ENCODE data around the gene ANKH. TPM values are rescaled to one million over a fixed set of nuclear protein-coding genes. Genes with fewer than 3 reads are reported as not detected.

The ANKH gene
- total and polyA plus RNA-seq, 2 donors (not counting 1 experiment from before 2014, with no cell fraction given), result 13.7 to 71.1 TPM

DNA sequence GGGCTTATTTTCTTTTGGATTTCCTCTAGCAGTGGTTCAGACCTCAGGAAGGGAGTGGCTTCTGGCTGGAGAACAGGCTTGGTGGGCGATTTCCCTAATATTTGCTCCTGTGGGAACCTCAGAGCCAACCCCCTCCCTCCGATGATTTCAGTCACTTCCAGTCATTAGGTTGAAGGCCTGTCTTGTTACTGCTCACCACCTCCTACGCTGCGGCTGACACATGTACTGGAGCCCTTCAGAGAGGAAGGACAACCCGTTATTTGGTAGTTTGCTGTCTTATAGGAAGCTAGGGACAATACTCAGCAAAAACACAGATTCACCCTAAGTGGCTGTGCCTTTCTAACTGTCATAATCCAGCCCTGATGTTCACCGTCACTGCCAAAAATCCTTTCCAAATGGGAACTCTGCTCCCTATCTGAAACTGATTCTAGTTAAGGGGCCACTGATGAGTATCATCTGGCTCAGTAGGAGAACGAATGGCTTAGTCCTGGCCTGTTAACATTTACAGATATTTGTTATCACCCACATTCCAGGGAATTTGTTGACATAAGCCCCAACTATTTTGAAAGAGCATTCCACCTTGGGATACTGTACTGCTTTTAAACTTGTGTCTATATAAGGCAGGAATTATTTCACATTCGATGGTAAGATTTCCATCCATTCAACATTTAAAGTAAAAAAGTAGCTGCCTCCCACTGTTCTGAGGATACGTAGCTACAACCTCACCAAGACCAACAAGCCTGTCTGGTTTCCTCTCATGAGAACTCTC, 29.3 kb upstream of the ANKH start:
- WGBS (ENCODE audit: insufficient coverage), result 93% methylated on average over 6 of the region's 9 CpGs
- Mint-ChIP-seq H3K27me3 (peaks cover 21% of the 10 kb centered on the region), H3K4me1 (no peaks in the 10 kb centered on the region), H3K4me3 (no peak overlapping the region), H3K9me3 (ENCODE audit: insufficient read depth) (no peaks in the 10 kb centered on the region), H3K27ac (no peak overlapping the region)
- Histone ChIP-seq H3K9me3 (ENCODE audit: control extremely low read depth in 1 of 3, control insufficient read depth in 2 of 3, insufficient read depth in 1 of 3, low read length in 2 of 3) (no peaks in the 10 kb centered on the region), H3K27ac (ENCODE audit: low read length in 2 of 2) (no peak overlapping the region), H3K4me1 (ENCODE audit: control insufficient read depth in 2 of 2, insufficient read depth in 2 of 2, low read length in 2 of 2) (no peaks in the 10 kb centered on the region), H3K9ac (ENCODE audit: low read length) (no peak overlapping the region), H3K27me3 (replicated peaks in 1 of 4; ENCODE audit: control extremely low read depth in 1 of 4, control insufficient read depth in 3 of 4, insufficient read depth in 4 of 4, low read length in 3 of 4) (peaks cover 0 to 3% (median 0%) of the 10 kb centered on the region in 4 experiments), H3K79me2 (ENCODE audit: control insufficient read depth, insufficient read depth, low read length) (no peaks in the 10 kb centered on the region), H3K4me2 (replicated peaks; ENCODE audit: low read depth, low read length, poor library complexity, severe bottlenecking) (no peak overlapping the region), H4K20me1 (ENCODE audit: control insufficient read depth, insufficient read depth, low read length, poor library complexity, severe bottlenecking) (no peaks in the 10 kb centered on the region), H2AFZ (ENCODE audit: insufficient read depth, low read depth, low read length, poor library complexity, severe bottlenecking) (no peak overlapping the region), H3K4me3 (ENCODE audit: control extremely low read depth in 1 of 5, extremely low read depth in 1 of 5, insufficient read depth in 1 of 5, low read depth in 2 of 5, low read length in 4 of 5) (no peak overlapping the region), H3K36me3 (replicated peaks in 1 of 2; ENCODE audit: control extremely low read depth in 1 of 2, control insufficient read depth in 1 of 2, extremely low read depth in 1 of 2, insufficient read depth in 2 of 2, low read length in 1 of 2) (no peaks in the 10 kb centered on the region)
- intact Hi-C loops (cut with micrococcal nuclease), result no loop called here
- ChIA-PET CTCF (no interaction called here), POLR2A (no interaction called here)
- ATAC-seq (ENCODE audit: low read depth) (no peak), DNase-seq (no peak)
- TF ChIP-seq, protein P1, sequence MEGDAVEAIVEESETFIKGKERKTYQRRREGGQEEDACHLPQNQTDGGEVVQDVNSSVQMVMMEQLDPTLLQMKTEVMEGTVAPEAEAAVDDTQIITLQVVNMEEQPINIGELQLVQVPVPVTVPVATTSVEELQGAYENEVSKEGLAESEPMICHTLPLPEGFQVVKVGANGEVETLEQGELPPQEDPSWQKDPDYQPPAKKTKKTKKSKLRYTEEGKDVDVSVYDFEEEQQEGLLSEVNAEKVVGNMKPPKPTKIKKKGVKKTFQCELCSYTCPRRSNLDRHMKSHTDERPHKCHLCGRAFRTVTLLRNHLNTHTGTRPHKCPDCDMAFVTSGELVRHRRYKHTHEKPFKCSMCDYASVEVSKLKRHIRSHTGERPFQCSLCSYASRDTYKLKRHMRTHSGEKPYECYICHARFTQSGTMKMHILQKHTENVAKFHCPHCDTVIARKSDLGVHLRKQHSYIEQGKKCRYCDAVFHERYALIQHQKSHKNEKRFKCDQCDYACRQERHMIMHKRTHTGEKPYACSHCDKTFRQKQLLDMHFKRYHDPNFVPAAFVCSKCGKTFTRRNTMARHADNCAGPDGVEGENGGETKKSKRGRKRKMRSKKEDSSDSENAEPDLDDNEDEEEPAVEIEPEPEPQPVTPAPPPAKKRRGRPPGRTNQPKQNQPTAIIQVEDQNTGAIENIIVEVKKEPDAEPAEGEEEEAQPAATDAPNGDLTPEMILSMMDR (IDR thresholded peaks at IDR 0.05), result no peak
- TF ChIP-seq EZH2 (IDR thresholded peaks at IDR 0.05; ENCODE audit: borderline replicate concordance, insufficient read depth, low read depth, low read length, poor library complexity, severe bottlenecking), result no peak

DNA sequence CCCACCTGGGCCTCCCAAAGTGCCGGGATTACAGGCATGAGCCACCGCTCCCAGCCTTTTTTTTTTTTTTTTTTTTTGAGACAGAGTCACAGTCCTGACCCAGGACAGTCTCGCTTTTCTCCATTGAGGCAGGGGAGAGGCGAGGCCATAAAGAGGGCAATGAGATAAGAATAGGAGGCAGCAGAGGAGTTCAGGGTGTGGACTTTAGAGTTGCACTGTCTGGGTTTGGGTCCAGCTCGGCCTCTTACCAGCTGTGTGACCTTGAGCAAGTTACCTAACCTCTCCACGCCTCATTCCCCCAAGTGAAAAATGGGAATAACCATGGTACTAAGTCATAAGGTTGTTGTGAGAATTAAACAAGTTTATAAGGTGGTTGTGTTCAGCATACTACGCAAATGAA, 24.6 kb upstream of the ANKH start:
- Histone ChIP-seq H3K27me3 (replicated peaks in 1 of 4; ENCODE audit: control extremely low read depth in 1 of 4, control insufficient read depth in 3 of 4, insufficient read depth in 4 of 4, low read length in 3 of 4) (no peaks in the 10 kb centered on the region), H3K9me3 (ENCODE audit: control extremely low read depth in 1 of 3, control insufficient read depth in 2 of 3, insufficient read depth in 1 of 3, low read length in 2 of 3) (no peaks in the 10 kb centered on the region), H3K79me2 (ENCODE audit: control insufficient read depth, insufficient read depth, low read length) (no peaks in the 10 kb centered on the region), H4K20me1 (ENCODE audit: control insufficient read depth, insufficient read depth, low read length, poor library complexity, severe bottlenecking) (no peaks in the 10 kb centered on the region), H2AFZ (ENCODE audit: insufficient read depth, low read depth, low read length, poor library complexity, severe bottlenecking) (no peak overlapping the region), H3K36me3 (replicated peaks in 1 of 2; ENCODE audit: control extremely low read depth in 1 of 2, control insufficient read depth in 1 of 2, extremely low read depth in 1 of 2, insufficient read depth in 2 of 2, low read length in 1 of 2) (no peaks in the 10 kb centered on the region), H3K27ac (ENCODE audit: low read length in 2 of 2) (no peak overlapping the region), H3K4me2 (replicated peaks; ENCODE audit: low read depth, low read length, poor library complexity, severe bottlenecking) (no peak overlapping the region), H3K9ac (ENCODE audit: low read length) (no peak overlapping the region), H3K4me1 (ENCODE audit: control insufficient read depth in 2 of 2, insufficient read depth in 2 of 2, low read length in 2 of 2) (no peaks in the 10 kb centered on the region), H3K4me3 (ENCODE audit: control extremely low read depth in 1 of 5, extremely low read depth in 1 of 5, insufficient read depth in 1 of 5, low read depth in 2 of 5, low read length in 4 of 5) (no peak overlapping the region)
- TF ChIP-seq, protein P1 (IDR thresholded peaks at IDR 0.05), result no peak
- intact Hi-C loops (cut with micrococcal nuclease), result no loop called here
- Mint-ChIP-seq H3K4me3 (no peak overlapping the region), H3K9me3 (ENCODE audit: insufficient read depth) (no peaks in the 10 kb centered on the region), H3K27ac (no peak overlapping the region), H3K27me3 (peaks cover 9% of the 10 kb centered on the region), H3K4me1 (no peaks in the 10 kb centered on the region)
- DNase-seq (no peak), ATAC-seq (ENCODE audit: low read depth) (no peak)
- POLR2A ChIA-PET, result no interaction called here
- 100% methylated on average over 3 of the region's 7 CpGs for WGBS (ENCODE audit: insufficient coverage)
- CTCF ChIA-PET, result no interaction called here
